T47D (cell line): ENCODE measurements around the gene CALD1.

Experiments
- DNase-seq, 2 experiments: peaks; one replicate each; pipeline versions ENCODE4 v3.0.0 to v3.0.0-alpha.2; 2011 to 2012; ENCODE audit warnings: low read depth in 1 of 2, low spot score in 1 of 2
- JUND ChIP-seq: IDR thresholded peaks from 2 replicates; pipeline ENCODE4 v1.6.1; 2012; ENCODE audit warnings: low read depth
- in situ Hi-C: cut with HindIII; loops from 2 replicates; pipeline ENCODE4 v1.10.0; 2016; ENCODE audit warnings: low sequenced_read_pairs, low pct_unique_long_range_greater_than_20kb

CALD1 gene

GRCh38 chr7:134870781-134871180, 91.3 kb downstream of the CALD1 start:
- DNase-seq = no peak
- no peak for TF ChIP-seq JUND
- in situ Hi-C loops = no loop called here

- in situ Hi-C loops = no loop called here
- peak in 1 of 2 experiments; percentile 17 for DNase-seq
- TF ChIP-seq JUND = no peak
Measured at GRCh38 chr7:134873253-134873652, 93.8 kb downstream of the CALD1 start.

- DNase-seq = no peak
- no peak for TF ChIP-seq JUND
- in situ Hi-C loops = no loop called here
Measured at GRCh38 chr7:134874407-134874806, 95.0 kb downstream of the CALD1 start.

- in situ Hi-C loops = no loop called here
- no peak for TF ChIP-seq JUND
- no peak for DNase-seq
Measured at GRCh38 chr7:134875867-134876266, 96.4 kb downstream of the CALD1 start.

- in situ Hi-C loops = no loop called here
- peak in 1 of 2 experiments; percentile 14 for DNase-seq
- no peak for TF ChIP-seq JUND
Measured at GRCh38 chr7:134878746-134879357, 99.4 kb downstream of the CALD1 start.

GRCh38 chr7:134879815-134880475, 100.5 kb downstream of the CALD1 start:
- in situ Hi-C loops = no loop called here
- DNase-seq = no peak
- no peak for TF ChIP-seq JUND

GRCh38 chr7:134882481-134882880, 103.0 kb downstream of the CALD1 start:
- in situ Hi-C loops = no loop called here
- DNase-seq = no peak
- no peak for TF ChIP-seq JUND

- no peak for TF ChIP-seq JUND
- DNase-seq = no peak
- in situ Hi-C loops = no loop called here
Measured at GRCh38 chr7:134885967-134886352, 106.5 kb downstream of the CALD1 start.

- DNase-seq = no peak
- TF ChIP-seq JUND = no peak
- in situ Hi-C loops = no loop called here
Measured at GRCh38 chr7:134886353-134887057, 107.1 kb downstream of the CALD1 start.

- in situ Hi-C loops = no loop called here
- TF ChIP-seq JUND = no peak
- no peak for DNase-seq
Measured at GRCh38 chr7:134887523-134887922, 108.1 kb downstream of the CALD1 start.

GRCh38 chr7:134888141-134888740, 108.8 kb downstream of the CALD1 start:
- DNase-seq = no peak
- in situ Hi-C loops = no loop called here

GRCh38 chr7:134890246-134891240, 111.1 kb downstream of the CALD1 start:
- in situ Hi-C loops = no loop called here

More at GRCh38 chr7:134888141-134888740, 108.8 kb downstream of the CALD1 start:
- no peak for TF ChIP-seq JUND

More at GRCh38 chr7:134890246-134891240, 111.1 kb downstream of the CALD1 start:
- DNase-seq = no peak
- no peak for TF ChIP-seq JUND
